Colonic mucosa (tissue), 4 donors: ENCODE measurements around the gene CFAP100. TPM values are rescaled to one million over a fixed set of nuclear protein-coding genes. Genes with fewer than 3 reads are reported as not detected.

ENCODE experiments used
- DNase-seq: peaks from one replicate; pipeline ENCODE4 v3.0.0-alpha.2; 2020
- H3K27ac ChIP-seq: fragments of 200-600 bp; one replicate; pipeline ENCODE4 v1.8.0; 2021
- H3K27me3 ChIP-seq: fragments of 200-600 bp; one replicate; pipeline ENCODE4 v1.8.0; 2021
- H3K36me3 ChIP-seq: fragments of 200-600 bp; one replicate; pipeline ENCODE4 v1.8.0; 2021
- H3K4me1 ChIP-seq: fragments of 200-600 bp; one replicate; pipeline ENCODE4 v1.8.0; 2021; ENCODE audit warnings: mild to moderate bottlenecking
- H3K4me3 ChIP-seq: fragments of 200-600 bp; one replicate; pipeline ENCODE4 v1.8.0; 2021
- H3K9ac ChIP-seq, 2 donors: one replicate each; pipeline ENCODE4 v1.7.0; 2013; ENCODE audit warnings: control low read depth in 2 of 2, low read depth in 2 of 2, low read length in 2 of 2
- H3K9me3 ChIP-seq: fragments of 200-600 bp; one replicate; pipeline ENCODE4 v1.8.0; 2021
- CTCF ChIP-seq: fragments of 200-600 bp; IDR thresholded peaks from one replicate; pipeline ENCODE4 v1.8.0; 2022; ENCODE audit warnings: antibody characterized with exemption, mild to moderate bottlenecking
- intact Hi-C: fragments of 100-400 bp; cut with DNase I; formaldehyde crosslinking; loops from one replicate; pipeline ENCODE4 v1.14.1; 2022
- total RNA-seq, 2 donors: library from RNA; stranded (reverse); fragmentation: NEBNext Ultra II Directional in 1 of 2; extraction: Animal tissue kit (Norgen Biotek cat#: 25700) in 1 of 2; gene quantifications; one replicate each; pipeline ENCODE4 v1.2.1, GENCODE V29; 2021
- donor health status: healthy.
- donor health status: DM: no; HTN: no; CAD: no.
- donor health status: DM: no; HTN: no; CAD: no.

CFAP100 gene
- total RNA-seq, 2 donors from 2014 or later = not detected

- no peaks in the 10 kb centered on the region for H3K27me3 ChIP-seq
- no peaks in the 10 kb centered on the region for H3K4me1 ChIP-seq
- no peak overlapping the region for H3K4me3 ChIP-seq
- no peak overlapping the region for H3K9ac ChIP-seq
- TF ChIP-seq CTCF = no peak
- H3K36me3 ChIP-seq = no peaks in the 10 kb centered on the region
- no peaks in the 10 kb centered on the region for H3K9me3 ChIP-seq
- no peak overlapping the region for H3K27ac ChIP-seq
- DNase-seq = no peak
- intact Hi-C loops = no loop called here
Measured at GRCh38 chr3:126454437-126455198, 59.9 kb downstream of the CFAP100 start.

DNA sequence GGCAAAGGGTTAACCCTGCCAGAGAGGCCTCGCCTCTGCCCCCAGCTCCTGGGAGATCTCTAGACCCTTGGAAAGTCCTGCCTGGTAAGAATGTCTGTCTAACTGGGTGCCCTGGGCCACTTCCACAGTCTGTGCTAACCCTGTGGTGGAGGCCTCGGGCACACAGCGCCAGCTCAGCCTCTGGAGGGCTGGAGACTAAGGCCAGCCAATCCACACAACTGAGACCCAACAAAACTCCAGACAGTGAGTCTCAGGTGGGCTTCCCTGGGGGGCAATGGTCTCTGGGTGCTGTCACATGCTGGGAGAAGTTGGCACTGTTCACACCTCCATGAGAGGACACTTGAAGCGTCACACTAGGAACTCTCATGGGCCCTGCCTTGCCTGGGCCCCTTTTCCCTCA, 61.5 kb downstream of the CFAP100 start:
- H3K4me3 ChIP-seq = no peak overlapping the region
- no peak overlapping the region for H3K9ac ChIP-seq
- no peaks in the 10 kb centered on the region for H3K27me3 ChIP-seq
- TF ChIP-seq CTCF = no peak
- H3K4me1 ChIP-seq = no peaks in the 10 kb centered on the region
- no peaks in the 10 kb centered on the region for H3K9me3 ChIP-seq
- H3K27ac ChIP-seq = no peak overlapping the region
- DNase-seq = no peak
- H3K36me3 ChIP-seq = peaks cover 12% of the 10 kb centered on the region
- intact Hi-C loops = no loop called here

DNA sequence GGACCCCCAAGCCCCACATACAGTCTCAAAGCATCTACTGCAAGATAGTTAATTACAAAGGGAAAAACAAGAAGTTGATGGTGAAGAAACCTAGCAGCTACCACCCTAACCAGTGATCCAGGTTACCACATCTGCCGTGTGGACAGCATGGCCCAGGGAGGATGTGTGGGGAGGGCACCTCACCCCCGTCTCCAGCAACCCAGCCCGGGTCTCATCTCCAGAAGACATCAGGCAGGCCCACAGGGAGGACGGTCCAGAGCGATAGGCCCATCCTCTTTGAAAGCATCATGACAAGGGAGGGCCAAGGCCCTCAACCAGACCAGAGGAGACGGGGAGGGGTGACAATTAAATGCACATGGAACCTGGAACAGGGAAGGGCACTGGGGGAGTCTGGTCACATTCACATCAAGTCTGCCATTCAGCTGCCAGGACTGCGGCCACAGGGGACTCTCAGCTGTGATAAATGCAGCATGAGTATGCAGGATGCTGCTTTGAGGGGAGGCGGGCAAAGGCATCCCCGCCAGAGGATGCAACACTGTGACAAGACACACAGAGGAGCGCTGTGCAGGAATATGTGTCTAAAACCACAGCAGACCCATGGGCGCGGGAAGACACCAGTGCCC, 62.2 kb downstream of the CFAP100 start:
- intact Hi-C loops = no loop called here
- Histone ChIP-seq H3K27me3 (no peaks in the 10 kb centered on the region), H3K4me3 (no peak overlapping the region), H3K9me3 (no peaks in the 10 kb centered on the region), H3K9ac (no peak overlapping the region), H3K4me1 (no peaks in the 10 kb centered on the region), H3K27ac (no peak overlapping the region), H3K36me3 (peaks cover 18% of the 10 kb centered on the region)
- DNase-seq = no peak
- TF ChIP-seq CTCF = no peak

DNA sequence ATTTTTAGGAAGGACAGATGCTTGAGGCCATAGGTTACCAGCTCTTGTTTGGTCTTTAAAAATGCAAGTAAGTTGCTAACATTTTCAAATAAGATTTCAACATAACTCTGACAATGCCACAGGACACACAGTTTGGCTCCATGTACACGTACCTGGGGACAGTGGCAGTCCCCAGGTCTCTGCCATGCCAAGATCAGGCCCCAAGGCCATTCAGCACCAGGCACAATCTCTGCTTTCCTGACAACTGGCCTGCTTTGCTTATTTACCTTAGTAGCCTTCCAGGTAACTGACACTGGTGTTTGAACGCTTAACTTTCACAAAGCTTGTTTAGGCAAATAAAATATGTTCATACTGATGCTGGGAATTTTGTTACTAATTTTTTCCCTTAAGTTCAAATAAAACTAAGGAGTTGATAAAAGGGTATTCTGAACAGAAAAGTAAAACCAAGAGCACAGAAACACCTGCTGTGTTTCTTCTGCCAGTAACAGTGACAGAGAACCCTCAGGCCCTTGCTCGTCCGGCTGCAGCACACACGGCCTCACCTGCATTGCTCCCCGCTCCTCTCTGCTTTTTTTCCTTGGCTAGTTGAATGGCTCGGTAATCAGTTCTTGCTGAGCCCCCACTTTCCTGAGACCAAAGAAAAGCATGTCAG, 64.5 kb downstream of the CFAP100 start:
- TF ChIP-seq CTCF = no peak
- Histone ChIP-seq H3K4me3 (no peak overlapping the region), H3K27ac (no peak overlapping the region), H3K9ac (no peak overlapping the region), H3K27me3 (no peaks in the 10 kb centered on the region), H3K9me3 (no peaks in the 10 kb centered on the region), H3K4me1 (no peaks in the 10 kb centered on the region), H3K36me3 (peaks cover 19% of the 10 kb centered on the region)
- intact Hi-C loops = no loop called here
- DNase-seq = no peak

DNA sequence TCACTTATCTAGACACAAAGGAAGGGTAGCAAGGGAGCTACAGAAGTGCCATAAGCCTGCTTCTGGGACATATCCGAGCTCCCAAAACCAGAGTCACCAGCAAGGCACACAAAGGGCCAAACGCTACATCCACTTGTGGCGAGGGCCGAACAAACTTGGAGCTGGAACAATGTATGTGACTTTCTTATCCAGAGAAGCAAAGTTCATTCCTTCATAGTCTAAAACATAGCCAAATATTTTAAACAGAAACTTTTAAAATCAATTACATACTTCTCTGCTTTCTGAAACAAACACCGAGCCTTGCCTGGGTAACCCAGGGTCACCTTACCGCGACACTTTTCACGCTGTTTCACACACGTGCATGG, 65.0 kb downstream of the CFAP100 start:
- Histone ChIP-seq H3K4me3 (no peak overlapping the region), H3K4me1 (no peaks in the 10 kb centered on the region), H3K36me3 (peaks cover 24% of the 10 kb centered on the region), H3K27me3 (no peaks in the 10 kb centered on the region), H3K27ac (no peak overlapping the region), H3K9me3 (no peaks in the 10 kb centered on the region), H3K9ac (no peak overlapping the region)
- no peak for DNase-seq
- intact Hi-C loops = no loop called here
- TF ChIP-seq CTCF = no peak
